ENCODE results near the gene ENO4. TPM values are rescaled to one million over a fixed set of nuclear protein-coding genes. Genes with fewer than 3 reads are reported as not detected.

Gene ENO4
- total RNA-seq, 4 donors from 2014 or later: 0.20 to 0.67 (median 0.58) TPM; not detected in 1

- 86% methylated on average over 1 of the region's 2 CpGs; no CpG with 5 or more reads in 1 of the 2 donors for WGBS, 2 donors (ENCODE audit: low coverage in 1 of 2)
- Histone ChIP-seq H3K9me3 (no peaks in the 10 kb centered on the region), H3K27ac (no peak overlapping the region), H3K4me1 (no peaks in the 10 kb centered on the region), H3K4me3 (no peak overlapping the region), H3K36me3 (peaks cover 0 to 21% of the 10 kb centered on the region in 2 donors), H3K27me3 (no peaks in the 10 kb centered on the region)
- ATAC-seq: no peak
- no peak for TF ChIP-seq POLR2AphosphoS5 (IDR thresholded peaks at IDR 0.05)
- no peak for TF ChIP-seq POLR2A (IDR thresholded peaks at IDR 0.05)
- no peak for TF ChIP-seq EP300 (IDR thresholded peaks at IDR 0.05)
- TF ChIP-seq, protein P1, sequence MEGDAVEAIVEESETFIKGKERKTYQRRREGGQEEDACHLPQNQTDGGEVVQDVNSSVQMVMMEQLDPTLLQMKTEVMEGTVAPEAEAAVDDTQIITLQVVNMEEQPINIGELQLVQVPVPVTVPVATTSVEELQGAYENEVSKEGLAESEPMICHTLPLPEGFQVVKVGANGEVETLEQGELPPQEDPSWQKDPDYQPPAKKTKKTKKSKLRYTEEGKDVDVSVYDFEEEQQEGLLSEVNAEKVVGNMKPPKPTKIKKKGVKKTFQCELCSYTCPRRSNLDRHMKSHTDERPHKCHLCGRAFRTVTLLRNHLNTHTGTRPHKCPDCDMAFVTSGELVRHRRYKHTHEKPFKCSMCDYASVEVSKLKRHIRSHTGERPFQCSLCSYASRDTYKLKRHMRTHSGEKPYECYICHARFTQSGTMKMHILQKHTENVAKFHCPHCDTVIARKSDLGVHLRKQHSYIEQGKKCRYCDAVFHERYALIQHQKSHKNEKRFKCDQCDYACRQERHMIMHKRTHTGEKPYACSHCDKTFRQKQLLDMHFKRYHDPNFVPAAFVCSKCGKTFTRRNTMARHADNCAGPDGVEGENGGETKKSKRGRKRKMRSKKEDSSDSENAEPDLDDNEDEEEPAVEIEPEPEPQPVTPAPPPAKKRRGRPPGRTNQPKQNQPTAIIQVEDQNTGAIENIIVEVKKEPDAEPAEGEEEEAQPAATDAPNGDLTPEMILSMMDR (IDR thresholded peaks at IDR 0.05): no peak
Measured at GRCh38 chr10:116919706-116920105, 70.4 kb downstream of the ENO4 start.

GRCh38 chr10:116925056-116925455, 75.8 kb downstream of the ENO4 start:
- H3K27me3 ChIP-seq: no peaks in the 10 kb centered on the region
- whole genome bisulfite sequencing, 2 donors (ENCODE audit: low coverage in 1 of 2): 94% methylated on average over 2 of the region's 3 CpGs; no CpG with 5 or more reads in 1 of the 2 donors

GRCh38 chr10:116926426-116926825, 77.1 kb downstream of the ENO4 start:
- no peak for ATAC-seq
- Histone ChIP-seq H3K4me3 (no peak overlapping the region), H3K36me3 (peaks cover 0 to 7% of the 10 kb centered on the region in 2 donors), H3K4me1 (no peaks in the 10 kb centered on the region), H3K9me3 (no peaks in the 10 kb centered on the region), H3K27ac (no peak overlapping the region), H3K27me3 (no peaks in the 10 kb centered on the region)
- TF ChIP-seq POLR2AphosphoS5 (IDR thresholded peaks at IDR 0.05): no peak
- TF ChIP-seq EP300 (IDR thresholded peaks at IDR 0.05): no peak
- TF ChIP-seq POLR2A (IDR thresholded peaks at IDR 0.05): no peak
- TF ChIP-seq, protein P1 (IDR thresholded peaks at IDR 0.05): no peak
- WGBS, 2 donors (ENCODE audit: low coverage in 1 of 2): 80 to 84% methylated on average over 3 of the region's 3 CpGs

More at GRCh38 chr10:116925056-116925455, 75.8 kb downstream of the ENO4 start:
- Histone ChIP-seq H3K36me3 (peaks cover 0 to 20% of the 10 kb centered on the region in 2 donors), H3K4me3 (no peak overlapping the region), H3K4me1 (no peaks in the 10 kb centered on the region), H3K9me3 (no peaks in the 10 kb centered on the region), H3K27ac (no peak overlapping the region)
- ATAC-seq: no peak
- no peak for TF ChIP-seq POLR2A (IDR thresholded peaks at IDR 0.05)
- no peak for TF ChIP-seq EP300 (IDR thresholded peaks at IDR 0.05)
- TF ChIP-seq, protein P1 (IDR thresholded peaks at IDR 0.05): no peak
- no peak for TF ChIP-seq POLR2AphosphoS5 (IDR thresholded peaks at IDR 0.05)

- no peak overlapping the region for H3K4me3 ChIP-seq
- peaks cover 0 to 7% of the 10 kb centered on the region in 2 donors for H3K36me3 ChIP-seq
- no peaks in the 10 kb centered on the region for H3K4me1 ChIP-seq
- no peak for ATAC-seq
- no peaks in the 10 kb centered on the region for H3K27me3 ChIP-seq
- no peaks in the 10 kb centered on the region for H3K9me3 ChIP-seq
- WGBS, 2 donors (ENCODE audit: low coverage in 1 of 2): 84 to 89% methylated on average over 5 to 6 of the region's 6 CpGs
- no peak for TF ChIP-seq EP300 (IDR thresholded peaks at IDR 0.05)
- TF ChIP-seq, protein P1 (IDR thresholded peaks at IDR 0.05): no peak
- TF ChIP-seq POLR2A (IDR thresholded peaks at IDR 0.05): no peak
- no peak for TF ChIP-seq POLR2AphosphoS5 (IDR thresholded peaks at IDR 0.05)
- H3K27ac ChIP-seq: no peak overlapping the region
Measured at GRCh38 chr10:116931806-116932205, 82.5 kb downstream of the ENO4 start.

Other genes starting within 250 kb of the ENO4 start
- gene PNLIPRP2, start 228.5 kb upstream of the ENO4 start, total RNA-seq: not detected
- 10 to 100 TPM; 12.3 to 26.3 (median 20.6) TPM for gene HSPA12A, start 106.9 kb upstream of the ENO4 start, total RNA-seq
- gene SHTN1, start 155.7 kb downstream of the ENO4 start, total RNA-seq: 1 to 10 TPM; 4.3 to 9.2 (median 6.3) TPM

Measured in gastroesophageal sphincter (tissue), 4 donors.